Dermis microvascular lymphatic vessel endothelial cell (primary cell): ENCODE results near the gene CAMSAP2. TPM values are rescaled to one million over a fixed set of nuclear protein-coding genes. Genes with fewer than 3 reads are reported as not detected.
A peak's percentile ranks its signal among the peaks of the same experiment; 100 is the strongest.

ENCODE experiments used
- DNase-seq, 2 donors: peaks; one replicate each; pipeline versions ENCODE4 v3.0.0 to v3.0.0-alpha.2; 2010; ENCODE audit warnings: low read depth in 2 of 2
- total RNA-seq: library from RNA; depleted of rRNA; stranded (reverse); fragments of >200 nt; gene quantifications from 2 replicates; pipeline ENCODE4 v1.2.1, GENCODE V29; 2014

Gene CAMSAP2, protein sequence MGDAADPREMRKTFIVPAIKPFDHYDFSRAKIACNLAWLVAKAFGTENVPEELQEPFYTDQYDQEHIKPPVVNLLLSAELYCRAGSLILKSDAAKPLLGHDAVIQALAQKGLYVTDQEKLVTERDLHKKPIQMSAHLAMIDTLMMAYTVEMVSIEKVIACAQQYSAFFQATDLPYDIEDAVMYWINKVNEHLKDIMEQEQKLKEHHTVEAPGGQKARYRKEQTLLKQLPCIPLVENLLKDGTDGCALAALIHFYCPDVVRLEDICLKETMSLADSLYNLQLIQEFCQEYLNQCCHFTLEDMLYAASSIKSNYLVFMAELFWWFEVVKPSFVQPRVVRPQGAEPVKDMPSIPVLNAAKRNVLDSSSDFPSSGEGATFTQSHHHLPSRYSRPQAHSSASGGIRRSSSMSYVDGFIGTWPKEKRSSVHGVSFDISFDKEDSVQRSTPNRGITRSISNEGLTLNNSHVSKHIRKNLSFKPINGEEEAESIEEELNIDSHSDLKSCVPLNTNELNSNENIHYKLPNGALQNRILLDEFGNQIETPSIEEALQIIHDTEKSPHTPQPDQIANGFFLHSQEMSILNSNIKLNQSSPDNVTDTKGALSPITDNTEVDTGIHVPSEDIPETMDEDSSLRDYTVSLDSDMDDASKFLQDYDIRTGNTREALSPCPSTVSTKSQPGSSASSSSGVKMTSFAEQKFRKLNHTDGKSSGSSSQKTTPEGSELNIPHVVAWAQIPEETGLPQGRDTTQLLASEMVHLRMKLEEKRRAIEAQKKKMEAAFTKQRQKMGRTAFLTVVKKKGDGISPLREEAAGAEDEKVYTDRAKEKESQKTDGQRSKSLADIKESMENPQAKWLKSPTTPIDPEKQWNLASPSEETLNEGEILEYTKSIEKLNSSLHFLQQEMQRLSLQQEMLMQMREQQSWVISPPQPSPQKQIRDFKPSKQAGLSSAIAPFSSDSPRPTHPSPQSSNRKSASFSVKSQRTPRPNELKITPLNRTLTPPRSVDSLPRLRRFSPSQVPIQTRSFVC (N-terminal part only)
- total RNA-seq, result 22.9 and 29.2 TPM in 2 replicates

DNA sequence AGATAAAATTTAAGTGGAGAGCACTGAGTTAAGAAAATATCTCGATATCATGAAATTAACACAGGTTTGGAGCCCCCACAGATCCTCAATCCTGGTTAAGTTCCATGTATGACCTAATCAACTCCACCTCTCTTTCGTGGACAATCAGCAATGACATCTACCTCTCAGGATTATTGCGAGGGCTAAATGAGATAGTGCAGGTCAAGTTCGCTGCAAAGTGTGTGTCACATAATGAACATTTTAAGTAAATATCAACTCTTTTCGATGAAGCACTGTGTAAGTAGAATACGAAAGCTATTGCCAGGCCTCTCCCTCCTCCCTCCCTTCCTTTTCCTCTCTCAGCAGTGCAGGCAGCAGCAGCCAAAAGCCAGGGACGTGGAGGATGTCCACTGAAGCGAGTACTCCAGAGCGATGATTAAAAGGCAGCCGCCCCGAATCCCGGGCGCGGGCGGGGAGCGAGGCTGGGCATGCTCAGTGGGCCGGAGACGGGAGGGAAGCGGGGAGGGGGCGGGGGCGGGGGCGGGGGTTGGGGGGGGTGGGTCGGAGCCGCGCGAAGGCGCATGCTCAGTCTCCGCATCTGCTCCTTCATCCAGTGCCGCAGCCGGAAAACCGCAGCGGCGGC is at the start of gene CAMSAP2:
TSS of gene CAMSAP2 (plus strand) at position 567 of the 622 bp plus-strand sequence. CDS start 935 bp downstream, outside the sequence.
- DNase-seq, result peak; percentile 83 to 89

DNA sequence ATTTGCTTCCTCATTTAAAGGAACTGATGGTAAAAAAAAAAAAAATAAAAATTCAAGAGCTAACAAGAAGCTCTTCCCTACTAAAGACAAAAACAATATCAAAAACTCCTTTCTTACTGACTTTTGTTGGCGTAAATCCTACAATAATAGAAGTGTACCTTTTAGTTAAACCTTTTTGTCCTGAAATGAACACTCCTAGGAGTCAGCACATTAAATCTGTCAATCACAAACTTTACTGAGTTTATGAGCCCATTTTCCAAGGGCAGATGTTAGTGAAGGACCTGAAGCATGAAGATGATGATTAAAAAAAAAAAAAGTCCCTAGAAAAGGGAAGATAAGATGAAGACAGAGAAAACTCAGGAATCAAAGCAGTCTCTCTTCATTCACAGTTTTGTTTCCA is 46.4 kb upstream of the CAMSAP2 start:
- no peak for DNase-seq

DNA sequence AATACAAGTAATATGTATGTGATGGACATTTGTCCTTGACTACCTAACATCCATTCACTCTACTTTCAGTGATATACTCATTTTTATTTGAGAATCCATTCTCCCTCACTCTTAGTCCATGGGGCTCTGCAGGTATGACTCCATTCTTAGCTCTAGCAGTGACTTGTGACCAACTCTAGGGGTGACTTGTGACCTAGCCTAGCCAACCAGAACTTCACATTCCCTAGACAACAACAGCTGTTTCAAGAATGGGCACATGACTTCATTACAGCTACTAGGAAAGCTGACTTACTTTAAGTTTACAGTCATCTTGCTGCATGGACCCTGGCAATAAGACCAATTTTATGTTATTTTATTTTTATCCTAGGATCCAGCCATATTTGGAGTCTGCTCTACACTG is 45.4 kb upstream of the CAMSAP2 start:
- no peak for DNase-seq

GRCh38 chr1:200694738-200695137 is 44.0 kb upstream of the CAMSAP2 start:
- DNase-seq, result no peak

DNA sequence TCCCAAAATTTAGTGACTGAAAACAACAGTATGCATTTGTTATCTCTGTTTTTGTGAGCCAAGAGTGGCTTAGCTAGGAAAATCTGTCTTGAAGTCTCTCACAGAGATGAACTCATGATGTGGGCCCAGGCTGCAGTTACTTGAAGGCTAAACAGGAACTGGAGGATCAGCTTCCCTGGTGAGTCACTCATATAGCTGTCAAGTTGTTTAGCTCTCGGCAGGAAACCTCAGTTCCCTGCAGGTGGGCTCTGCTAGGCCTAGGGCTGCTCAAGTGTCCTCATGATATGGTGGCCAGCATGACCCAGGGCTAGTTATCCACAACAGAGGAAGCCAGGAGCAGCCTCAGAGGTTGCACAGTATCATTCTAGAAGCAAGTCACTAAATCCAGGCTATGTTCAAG is 38.8 kb upstream of the CAMSAP2 start:
- DNase-seq, result no peak

GRCh38 chr1:200704986-200705500 is 33.6 kb upstream of the CAMSAP2 start:
- no peak for DNase-seq

- no peak for DNase-seq
Measured at GRCh38 chr1:200706111-200706814, 32.4 kb upstream of the CAMSAP2 start.

DNA sequence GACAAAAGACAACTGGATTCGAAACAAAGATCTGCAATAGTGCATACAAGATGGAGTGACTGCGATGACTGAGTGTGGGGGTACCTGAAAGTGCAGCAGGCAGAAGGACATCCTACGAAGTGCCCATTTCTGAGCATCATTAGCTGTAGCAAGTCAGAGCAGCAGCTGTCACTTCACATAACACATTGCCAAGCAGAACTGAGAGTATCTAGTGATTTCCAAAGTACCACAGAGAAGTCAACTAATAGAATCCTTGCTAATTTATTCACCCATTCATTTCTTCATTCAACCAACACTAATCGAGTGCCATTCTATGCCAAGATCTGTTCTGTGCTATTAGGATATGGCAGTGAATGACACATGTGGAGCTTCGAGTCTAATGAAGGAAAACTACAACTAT is 31.6 kb upstream of the CAMSAP2 start:
- no peak for DNase-seq

- DNase-seq, result no peak
Measured at GRCh38 chr1:200708161-200708560, 30.5 kb upstream of the CAMSAP2 start.

- DNase-seq, result no peak
Measured at GRCh38 chr1:200708769-200709168, 29.9 kb upstream of the CAMSAP2 start.

DNA sequence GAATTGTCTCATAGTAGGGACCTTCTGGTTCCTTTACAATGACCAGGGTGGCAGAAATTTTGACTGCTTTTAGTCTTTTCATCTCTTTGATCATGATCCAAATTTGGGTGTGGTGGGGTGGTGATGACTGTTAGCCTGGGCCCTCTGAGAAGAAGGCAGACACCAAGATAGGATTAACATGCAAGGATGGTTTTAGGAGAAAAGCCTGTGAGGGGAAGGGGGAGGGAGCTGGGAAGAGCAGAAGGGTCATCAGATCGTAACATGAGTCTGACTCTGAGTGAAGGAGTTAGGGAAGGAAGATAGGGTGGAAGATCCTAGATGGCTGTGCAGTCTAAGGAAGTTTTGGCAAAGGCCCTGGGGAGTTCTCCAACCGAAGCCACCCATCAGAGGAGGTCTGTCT is 28.5 kb upstream of the CAMSAP2 start:
- no peak for DNase-seq

GRCh38 chr1:200714504-200715187 is 24.0 kb upstream of the CAMSAP2 start:
- DNase-seq, result no peak

DNA sequence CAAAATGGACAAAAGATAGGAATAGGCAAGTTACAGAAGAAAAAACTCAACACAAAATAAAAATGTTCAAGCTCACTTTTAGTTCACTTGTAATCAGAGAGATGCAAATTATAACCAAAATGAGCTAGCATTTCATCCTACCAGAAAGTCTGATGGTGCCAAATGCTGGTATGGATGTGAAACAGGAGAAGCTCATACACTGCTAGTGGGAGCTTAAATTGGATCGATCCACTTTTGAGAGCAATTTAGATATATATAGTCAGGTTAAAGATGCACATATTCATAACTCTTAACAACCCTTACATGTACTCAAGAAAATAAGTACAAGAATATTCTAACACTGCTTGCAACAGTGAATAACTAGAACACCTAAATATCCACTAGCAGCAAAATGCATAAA is 18.5 kb upstream of the CAMSAP2 start:
- no peak for DNase-seq

- no peak for DNase-seq
Measured at GRCh38 chr1:200724064-200724463, 14.6 kb upstream of the CAMSAP2 start.

DNA sequence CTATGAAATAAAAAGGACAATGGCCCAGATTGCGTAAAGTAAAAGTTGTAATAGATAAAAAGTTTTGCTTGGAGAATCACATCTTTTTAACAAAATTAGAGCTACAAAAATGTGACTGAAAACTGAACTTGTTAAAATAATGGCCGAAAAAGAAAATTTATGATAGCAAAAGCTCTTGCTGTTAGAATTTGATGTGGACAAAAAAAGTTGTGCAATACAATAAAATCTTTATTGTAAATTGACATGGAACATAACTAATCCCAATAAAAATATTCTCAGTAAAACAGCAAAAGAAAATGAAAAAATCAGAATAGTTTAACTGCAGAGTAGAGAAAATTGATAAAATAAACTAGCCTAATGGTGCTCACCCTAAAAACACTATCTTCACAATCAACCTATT is 11.4 kb upstream of the CAMSAP2 start:
- no peak for DNase-seq

DNA sequence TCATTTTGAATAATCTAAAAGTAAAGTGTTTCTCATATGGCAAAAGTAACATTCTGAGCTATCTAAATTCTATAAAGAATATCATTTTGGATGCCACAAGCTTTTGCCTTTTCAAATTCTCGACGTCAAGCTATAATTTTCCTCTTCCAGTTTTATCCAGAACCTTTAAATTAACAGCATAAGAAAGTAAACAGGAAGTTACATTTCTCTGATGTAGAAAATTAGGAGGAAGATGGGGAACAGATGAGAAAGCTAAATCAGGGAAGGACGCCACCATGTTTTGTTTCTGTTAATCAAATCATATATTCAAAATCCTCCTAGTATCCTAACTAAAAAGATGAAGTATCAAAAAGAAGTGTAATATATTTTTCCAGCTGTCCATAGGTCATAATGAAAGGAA is 8.8 kb upstream of the CAMSAP2 start:
- DNase-seq, result no peak

DNA sequence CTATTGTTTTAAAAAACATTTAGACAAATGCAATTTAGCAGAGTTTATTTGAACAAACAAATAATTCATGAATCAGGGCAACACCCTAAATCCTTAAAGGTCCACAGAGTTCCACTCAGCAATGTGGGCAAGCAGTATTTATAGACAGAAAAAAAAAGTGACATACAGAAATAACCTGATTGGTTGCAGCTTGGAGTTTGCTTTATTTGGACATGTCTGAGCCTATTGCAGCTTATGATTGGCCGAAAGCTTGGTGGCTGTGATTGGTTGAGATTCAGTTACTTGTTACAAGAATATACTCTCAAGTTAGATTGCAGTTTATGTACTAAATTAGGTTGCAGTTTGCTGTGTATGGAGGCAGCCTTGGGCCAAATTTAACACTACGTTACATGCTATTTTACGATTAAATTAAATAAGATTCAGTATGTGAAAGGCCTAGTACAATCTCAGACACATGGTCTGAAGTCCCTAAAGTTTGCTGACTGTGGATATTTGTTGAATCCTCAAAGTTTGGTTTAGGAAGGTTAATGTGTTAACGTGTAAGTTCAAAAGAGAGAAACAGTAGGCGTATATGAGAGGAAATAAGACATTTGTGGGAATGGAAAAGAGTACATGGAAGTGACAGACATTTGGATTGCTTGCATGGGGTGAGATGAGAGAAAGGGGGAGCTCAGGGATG is 6.9 kb upstream of the CAMSAP2 start:
- no peak for DNase-seq

DNA sequence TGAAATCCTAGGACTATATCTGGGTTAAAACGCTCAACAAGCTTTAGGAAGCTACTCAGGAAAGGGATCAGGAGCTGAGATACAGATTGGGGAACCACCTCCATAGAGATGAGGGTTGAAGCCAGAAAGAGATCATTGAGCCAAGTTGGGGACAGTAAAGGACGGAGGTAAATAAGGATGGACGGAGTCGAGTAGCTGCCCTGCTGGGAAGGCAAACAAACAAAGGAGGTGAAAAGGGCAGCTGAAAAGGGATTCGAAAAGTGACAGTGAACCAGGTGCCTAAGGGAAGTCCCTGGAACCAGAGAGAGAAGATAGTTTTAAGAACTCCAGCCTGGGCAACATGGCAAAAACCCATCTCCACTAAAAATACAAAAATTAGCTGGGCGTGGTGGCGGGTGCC is 6.3 kb upstream of the CAMSAP2 start:
- DNase-seq, result no peak

DNA sequence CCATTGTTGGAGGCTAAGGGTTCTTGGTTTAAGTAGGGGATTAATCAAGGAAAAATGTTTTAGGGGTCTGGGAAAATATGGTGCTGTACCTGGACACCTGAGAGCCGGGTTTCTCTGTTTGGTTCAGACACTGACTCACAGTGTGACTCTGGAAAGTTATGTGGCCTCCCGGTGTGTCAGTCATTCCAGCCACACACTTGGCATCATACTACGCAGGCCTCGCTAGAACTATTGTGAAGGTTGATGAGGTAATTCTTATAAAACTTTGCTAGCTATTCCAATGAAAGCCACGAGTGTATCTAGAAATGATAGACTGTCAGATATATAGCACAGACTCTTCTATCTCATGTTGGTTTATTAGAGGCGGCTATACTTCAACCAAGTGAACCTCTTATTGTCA is 4.8 kb upstream of the CAMSAP2 start:
- DNase-seq, result no peak
